Measurements from ENCODE around the gene SCN9A.

GRCh38 chr2:166297951-166298350 lies 77.8 kb downstream of the SCN9A start:
- TF ChIP-seq CTCF (IDR thresholded peaks at IDR 0.05 in 2 of 3, conservative IDR thresholded peaks at IDR 0.05 in 1 of 3; ENCODE audit: control insufficient read depth in 2 of 3, extremely low read depth in 1 of 3, insufficient read depth in 1 of 3, low read depth in 3 of 3, low read length in 3 of 3) (no peak), NR2C2 (IDR thresholded peaks at IDR 0.05; ENCODE audit: borderline replicate concordance, control insufficient read depth, insufficient read length, low read depth) (no peak), SIN3A (IDR thresholded peaks at IDR 0.05; ENCODE audit: low read depth, low read length) (no peak), MYB (IDR thresholded peaks at IDR 0.05; ENCODE audit: borderline replicate concordance, low read depth, low read length) (no peak), PAX8 (IDR thresholded peaks at IDR 0.05) (no peak), SUPT20H (IDR thresholded peaks at IDR 0.05; ENCODE audit: borderline replicate concordance, control insufficient read depth, low read depth, low read length) (no peak), EP300 (IDR thresholded peaks at IDR 0.05; ENCODE audit: borderline replicate concordance in 1 of 2, control insufficient read depth in 1 of 2, low read depth in 2 of 2, low read length in 2 of 2) (no peak), POLR2A (IDR thresholded peaks at IDR 0.05; ENCODE audit: low read depth, low read length) (no peak), ZBTB33 (IDR thresholded peaks at IDR 0.05) (no peak), ASH2L (IDR thresholded peaks at IDR 0.05; ENCODE audit: borderline replicate concordance, low read depth) (no peak)

Data from GM12878 (cell line).